Activated naive CD8-positive, alpha-beta T cell treated with anti-CD3 and anti-CD28 coated beads, Interleukin-2, amount 50 U/mL, for 24 hours (primary cell): Measurements from ENCODE around the gene TAF4B.
"Not testable (repeated sequence)": the region's sequence is repeated elsewhere in the genome, so short reads cannot be mapped to it uniquely, and the experiment has no call there.

Experiments used
- ATAC-seq: fragments of 150-1000 bp; cut with Tn5 transposase; one replicate; pipeline ENCODE4 v1.10.0; 2021
- DNase-seq: peaks from one replicate; pipeline ENCODE4 v3.0.0; 2021
- H3K27ac Mint-ChIP-seq: one replicate; pipeline ENCODE4 v1.8.0; 2021; ENCODE audit warnings: mild to moderate bottlenecking, mixed read lengths
- H3K27me3 Mint-ChIP-seq: one replicate; pipeline ENCODE4 v1.8.0; 2021; ENCODE audit warnings: mixed read lengths
- H3K36me3 Mint-ChIP-seq: one replicate; pipeline ENCODE4 v1.8.0; 2021; ENCODE audit warnings: low read depth, mixed read lengths
- H3K4me1 Mint-ChIP-seq: one replicate; pipeline ENCODE4 v1.8.0; 2021; ENCODE audit warnings: mixed read lengths
- H3K4me3 Mint-ChIP-seq: one replicate; pipeline ENCODE4 v1.8.0; 2021; ENCODE audit warnings: mild to moderate bottlenecking, moderate library complexity, mixed read lengths
- H3K9me3 Mint-ChIP-seq: one replicate; pipeline ENCODE4 v1.8.0; 2021; ENCODE audit warnings: mixed read lengths

Gene TAF4B

GRCh38 chr18:26226229-26227050, at the start of gene TAF4B:
TAF4B (plus strand) TSS chr18:26226445; CDS start chr18:26226934, 489 bp downstream.
- peaks cover 7% of the 10 kb centered on the region for H3K36me3 Mint-ChIP-seq
- H3K4me3 Mint-ChIP-seq: peak within 1 kb of the TSS; percentile 93
- no peaks in the 10 kb centered on the region for H3K9me3 Mint-ChIP-seq
- H3K4me1 Mint-ChIP-seq: peaks cover 34% of the 10 kb centered on the region
- peak; percentile 95 for DNase-seq
- H3K27me3 Mint-ChIP-seq: no peaks in the 10 kb centered on the region
- H3K27ac Mint-ChIP-seq: peak within 1 kb of the TSS; percentile 92
- ATAC-seq: peak; percentile 84

GRCh38 chr18:26181343-26181826, 44.9 kb upstream of the TAF4B start:
- no peak overlapping the region for H3K4me3 Mint-ChIP-seq
- H3K9me3 Mint-ChIP-seq: no peaks in the 10 kb centered on the region
- no peaks in the 10 kb centered on the region for H3K36me3 Mint-ChIP-seq
- no peaks in the 10 kb centered on the region for H3K27me3 Mint-ChIP-seq
- ATAC-seq: no peak
- H3K27ac Mint-ChIP-seq: no peak overlapping the region
- peaks cover 5% of the 10 kb centered on the region for H3K4me1 Mint-ChIP-seq
- no peak for DNase-seq

- Mint-ChIP-seq H3K36me3 (no peaks in the 10 kb centered on the region), H3K4me1 (peaks cover 5% of the 10 kb centered on the region), H3K27me3 (no peaks in the 10 kb centered on the region), H3K27ac (no peak overlapping the region), H3K9me3 (no peaks in the 10 kb centered on the region), H3K4me3 (no peak overlapping the region)
- DNase-seq: no peak
- no peak for ATAC-seq
These were observed 42.7 kb upstream of the TAF4B start for GRCh38 chr18:26183395-26184112.

GRCh38 chr18:26185267-26185666, 41.0 kb upstream of the TAF4B start:
- H3K27ac Mint-ChIP-seq: no peak overlapping the region
- ATAC-seq (no peak), DNase-seq (no peak)
- H3K4me3 Mint-ChIP-seq: no peak overlapping the region
- no peaks in the 10 kb centered on the region for H3K27me3 Mint-ChIP-seq
- no peaks in the 10 kb centered on the region for H3K9me3 Mint-ChIP-seq
- peaks cover 11% of the 10 kb centered on the region for H3K4me1 Mint-ChIP-seq
- no peaks in the 10 kb centered on the region for H3K36me3 Mint-ChIP-seq

GRCh38 chr18:26190506-26190905, 35.7 kb upstream of the TAF4B start:
- no peaks in the 10 kb centered on the region for H3K36me3 Mint-ChIP-seq
- H3K4me1 Mint-ChIP-seq: peaks cover 13% of the 10 kb centered on the region
- H3K4me3 Mint-ChIP-seq: peak overlapping the region; percentile 74
- DNase-seq (peak; percentile 22), ATAC-seq (peak; percentile 86)
- no peaks in the 10 kb centered on the region for H3K27me3 Mint-ChIP-seq
- no peaks in the 10 kb centered on the region for H3K9me3 Mint-ChIP-seq
- peak overlapping the region; percentile 77 for H3K27ac Mint-ChIP-seq

GRCh38 chr18:26192233-26192632, 34.0 kb upstream of the TAF4B start:
- no peak for ATAC-seq
- Mint-ChIP-seq H3K36me3 (no peaks in the 10 kb centered on the region), H3K9me3 (no peaks in the 10 kb centered on the region), H3K27ac (no peak overlapping the region), H3K27me3 (no peaks in the 10 kb centered on the region), H3K4me3 (no peak overlapping the region), H3K4me1 (peaks cover 13% of the 10 kb centered on the region)
- DNase-seq: no peak

GRCh38 chr18:26196605-26197004, 29.6 kb upstream of the TAF4B start:
- no peak overlapping the region for H3K4me3 Mint-ChIP-seq
- H3K9me3 Mint-ChIP-seq: no peaks in the 10 kb centered on the region
- H3K27me3 Mint-ChIP-seq: no peaks in the 10 kb centered on the region
- ATAC-seq (no peak), DNase-seq (no peak)
- no peak overlapping the region for H3K27ac Mint-ChIP-seq
- H3K36me3 Mint-ChIP-seq: no peaks in the 10 kb centered on the region
- H3K4me1 Mint-ChIP-seq: peaks cover 2% of the 10 kb centered on the region

GRCh38 chr18:26202001-26202400, 24.2 kb upstream of the TAF4B start:
- ATAC-seq, H3K36me3 Mint-ChIP-seq, H3K27ac Mint-ChIP-seq: not testable (repeated sequence)

GRCh38 chr18:26205318-26205717, 20.9 kb upstream of the TAF4B start:
- no peaks in the 10 kb centered on the region for H3K27me3 Mint-ChIP-seq
- no peaks in the 10 kb centered on the region for H3K9me3 Mint-ChIP-seq
- H3K36me3 Mint-ChIP-seq: no peaks in the 10 kb centered on the region
- no peaks in the 10 kb centered on the region for H3K4me1 Mint-ChIP-seq
- H3K27ac Mint-ChIP-seq: no peak overlapping the region
- ATAC-seq (no peak), DNase-seq (no peak)
- no peak overlapping the region for H3K4me3 Mint-ChIP-seq

More at GRCh38 chr18:26202001-26202400, 24.2 kb upstream of the TAF4B start:
- not testable (repeated sequence) for H3K4me1 Mint-ChIP-seq, DNase-seq, H3K27me3 Mint-ChIP-seq, H3K4me3 Mint-ChIP-seq, H3K9me3 Mint-ChIP-seq

GRCh38 chr18:26206488-26206887, 19.8 kb upstream of the TAF4B start:
- Mint-ChIP-seq H3K36me3 (no peaks in the 10 kb centered on the region), H3K27ac (no peak overlapping the region), H3K9me3 (no peaks in the 10 kb centered on the region), H3K27me3 (no peaks in the 10 kb centered on the region), H3K4me1 (no peaks in the 10 kb centered on the region), H3K4me3 (no peak overlapping the region)
- no peak for ATAC-seq
- no peak for DNase-seq

GRCh38 chr18:26207937-26208336, 18.3 kb upstream of the TAF4B start:
- Mint-ChIP-seq H3K27me3 (no peaks in the 10 kb centered on the region), H3K4me3 (no peak overlapping the region), H3K9me3 (no peaks in the 10 kb centered on the region), H3K27ac (no peak overlapping the region), H3K36me3 (no peaks in the 10 kb centered on the region), H3K4me1 (no peaks in the 10 kb centered on the region)
- ATAC-seq: no peak
- DNase-seq: no peak

- Mint-ChIP-seq H3K4me3 (no peak overlapping the region), H3K9me3 (no peaks in the 10 kb centered on the region), H3K27ac (no peak overlapping the region), H3K36me3 (no peaks in the 10 kb centered on the region), H3K4me1 (no peaks in the 10 kb centered on the region), H3K27me3 (no peaks in the 10 kb centered on the region)
- no peak for ATAC-seq
- DNase-seq: no peak
These were observed 17.3 kb upstream of the TAF4B start for GRCh38 chr18:26208977-26209376.

- H3K27ac Mint-ChIP-seq: no peak overlapping the region
- H3K36me3 Mint-ChIP-seq: no peaks in the 10 kb centered on the region
- ATAC-seq (no peak), DNase-seq (no peak)
- peaks cover 11% of the 10 kb centered on the region for H3K4me1 Mint-ChIP-seq
- H3K9me3 Mint-ChIP-seq: no peaks in the 10 kb centered on the region
- H3K27me3 Mint-ChIP-seq: no peaks in the 10 kb centered on the region
- no peak overlapping the region for H3K4me3 Mint-ChIP-seq
These were observed 16.1 kb upstream of the TAF4B start for GRCh38 chr18:26210147-26210546.

- Mint-ChIP-seq H3K27me3 (no peaks in the 10 kb centered on the region), H3K4me3 (peak overlapping the region; percentile 83), H3K4me1 (peaks cover 24% of the 10 kb centered on the region), H3K27ac (peak overlapping the region; percentile 86), H3K36me3 (no peaks in the 10 kb centered on the region), H3K9me3 (no peaks in the 10 kb centered on the region)
- DNase-seq (peak; percentile 13), ATAC-seq (peak; percentile 97)
These were observed 10.8 kb upstream of the TAF4B start for GRCh38 chr18:26215247-26215970.
